HG02870 (cell line): ENCODE measurements around the gene PODXL.
A peak's percentile ranks its signal among the peaks of the same experiment; 100 is the strongest.
"Not testable (repeated sequence)": the region's sequence is repeated elsewhere in the genome, so short reads cannot be mapped to it uniquely, and the experiment has no call there.

Experiments
- ATAC-seq: cut with Tn5 transposase; IDR thresholded peaks from one replicate; pipeline ENCODE4 v1.9.1; 2021; ENCODE audit warnings: mild to moderate bottlenecking, moderate library complexity; ENCODE audit not compliant: unreplicated experiment

Gene PODXL

GRCh38 chr7:131513245-131514061 is 43.0 kb downstream of the PODXL start:
- ATAC-seq: peak; percentile 82

- ATAC-seq: no peak
Measured at GRCh38 chr7:131511774-131512535, 44.5 kb downstream of the PODXL start.

- ATAC-seq: no peak
Measured at GRCh38 chr7:131511071-131511470, 45.4 kb downstream of the PODXL start.

GRCh38 chr7:131509781-131510180 is 46.6 kb downstream of the PODXL start:
- ATAC-seq: no peak

GRCh38 chr7:131508754-131509486 is 47.5 kb downstream of the PODXL start:
- ATAC-seq: no peak

GRCh38 chr7:131507592-131508331 is 48.7 kb downstream of the PODXL start:
- ATAC-seq: no peak

- no peak for ATAC-seq
Measured at GRCh38 chr7:131506597-131506996, 49.8 kb downstream of the PODXL start.

GRCh38 chr7:131505636-131506557 is 50.5 kb downstream of the PODXL start:
- ATAC-seq: no peak

- ATAC-seq: not testable (repeated sequence)
Measured at GRCh38 chr7:131505037-131505620, 51.3 kb downstream of the PODXL start.

- ATAC-seq: no peak
Measured at GRCh38 chr7:131504157-131504899, 52.1 kb downstream of the PODXL start.

GRCh38 chr7:131503639-131504038 is 52.8 kb downstream of the PODXL start:
- no peak for ATAC-seq

GRCh38 chr7:131502810-131503508 is 53.5 kb downstream of the PODXL start:
- no peak for ATAC-seq

- ATAC-seq: no peak
Measured at GRCh38 chr7:131501930-131502685, 54.3 kb downstream of the PODXL start.

GRCh38 chr7:131501422-131501821 is 55.0 kb downstream of the PODXL start:
- peak; percentile 83 for ATAC-seq

GRCh38 chr7:131500357-131500756 is 56.1 kb downstream of the PODXL start:
- no peak for ATAC-seq

GRCh38 chr7:131499801-131500200 is 56.6 kb downstream of the PODXL start:
- no peak for ATAC-seq

GRCh38 chr7:131498237-131498885 is 58.1 kb downstream of the PODXL start:
- no peak for ATAC-seq
